NCI-H146 treated with DMSO at 0.1 percent for 48 hours (cell line): Measurements from ENCODE around the gene CYP2A6.
"Not testable (repeated sequence)": the region's sequence is repeated elsewhere in the genome, so short reads cannot be mapped to it uniquely, and the experiment has no call there.

Experiments used
- DNase-seq: peaks from one replicate; lab custom pipeline; 2025; ENCODE audit not compliant: unreplicated experiment; lab: John Stamatoyannopoulos, UW

Gene CYP2A6, protein sequence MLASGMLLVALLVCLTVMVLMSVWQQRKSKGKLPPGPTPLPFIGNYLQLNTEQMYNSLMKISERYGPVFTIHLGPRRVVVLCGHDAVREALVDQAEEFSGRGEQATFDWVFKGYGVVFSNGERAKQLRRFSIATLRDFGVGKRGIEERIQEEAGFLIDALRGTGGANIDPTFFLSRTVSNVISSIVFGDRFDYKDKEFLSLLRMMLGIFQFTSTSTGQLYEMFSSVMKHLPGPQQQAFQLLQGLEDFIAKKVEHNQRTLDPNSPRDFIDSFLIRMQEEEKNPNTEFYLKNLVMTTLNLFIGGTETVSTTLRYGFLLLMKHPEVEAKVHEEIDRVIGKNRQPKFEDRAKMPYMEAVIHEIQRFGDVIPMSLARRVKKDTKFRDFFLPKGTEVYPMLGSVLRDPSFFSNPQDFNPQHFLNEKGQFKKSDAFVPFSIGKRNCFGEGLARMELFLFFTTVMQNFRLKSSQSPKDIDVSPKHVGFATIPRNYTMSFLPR

DNA sequence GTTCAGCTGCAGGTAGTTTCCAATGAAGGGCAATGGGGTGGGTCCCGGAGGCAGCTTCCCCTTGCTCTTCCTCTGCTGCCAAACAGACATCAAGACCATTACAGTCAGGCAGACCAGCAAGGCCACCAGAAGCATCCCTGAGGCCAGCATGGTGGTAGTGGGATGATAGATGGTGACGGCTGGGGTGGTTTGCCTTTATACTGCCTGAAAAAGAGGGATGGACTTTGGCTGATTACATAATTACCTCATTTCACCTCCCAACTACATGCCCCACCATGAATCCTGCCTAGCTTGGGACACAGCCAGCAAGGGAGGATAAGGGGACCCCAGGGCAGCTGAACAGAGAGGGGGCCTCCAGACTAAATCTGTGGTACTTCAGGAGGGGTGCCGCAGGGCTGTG, at the start of gene CYP2A6:
TSS of gene CYP2A6 (minus strand) at position 171 of the 400 bp plus-strand sequence. CDS start at position 150, 21 bp downstream.
- not testable (repeated sequence) for DNase-seq

DNA sequence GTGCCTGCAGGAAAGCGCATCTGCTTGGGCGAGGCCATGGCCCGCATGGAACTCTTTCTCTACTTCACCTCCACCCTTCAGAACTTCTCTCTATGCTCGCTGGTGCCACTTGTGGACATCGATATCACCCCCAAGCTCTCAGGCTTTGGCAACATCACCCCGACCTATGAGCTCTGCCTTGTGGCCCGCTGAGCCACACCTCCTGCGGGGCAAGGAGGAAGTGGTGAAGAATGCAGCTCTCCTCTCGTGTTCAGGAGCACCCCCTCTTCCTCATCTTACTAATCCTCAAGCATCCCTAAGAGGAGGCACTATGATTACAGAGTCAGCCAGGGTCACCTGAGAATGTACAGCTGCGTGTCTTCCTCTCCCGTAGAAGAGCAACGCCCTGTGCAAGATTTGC, 49.7 kb upstream of the CYP2A6 start:
- DNase-seq: not testable (repeated sequence)

DNA sequence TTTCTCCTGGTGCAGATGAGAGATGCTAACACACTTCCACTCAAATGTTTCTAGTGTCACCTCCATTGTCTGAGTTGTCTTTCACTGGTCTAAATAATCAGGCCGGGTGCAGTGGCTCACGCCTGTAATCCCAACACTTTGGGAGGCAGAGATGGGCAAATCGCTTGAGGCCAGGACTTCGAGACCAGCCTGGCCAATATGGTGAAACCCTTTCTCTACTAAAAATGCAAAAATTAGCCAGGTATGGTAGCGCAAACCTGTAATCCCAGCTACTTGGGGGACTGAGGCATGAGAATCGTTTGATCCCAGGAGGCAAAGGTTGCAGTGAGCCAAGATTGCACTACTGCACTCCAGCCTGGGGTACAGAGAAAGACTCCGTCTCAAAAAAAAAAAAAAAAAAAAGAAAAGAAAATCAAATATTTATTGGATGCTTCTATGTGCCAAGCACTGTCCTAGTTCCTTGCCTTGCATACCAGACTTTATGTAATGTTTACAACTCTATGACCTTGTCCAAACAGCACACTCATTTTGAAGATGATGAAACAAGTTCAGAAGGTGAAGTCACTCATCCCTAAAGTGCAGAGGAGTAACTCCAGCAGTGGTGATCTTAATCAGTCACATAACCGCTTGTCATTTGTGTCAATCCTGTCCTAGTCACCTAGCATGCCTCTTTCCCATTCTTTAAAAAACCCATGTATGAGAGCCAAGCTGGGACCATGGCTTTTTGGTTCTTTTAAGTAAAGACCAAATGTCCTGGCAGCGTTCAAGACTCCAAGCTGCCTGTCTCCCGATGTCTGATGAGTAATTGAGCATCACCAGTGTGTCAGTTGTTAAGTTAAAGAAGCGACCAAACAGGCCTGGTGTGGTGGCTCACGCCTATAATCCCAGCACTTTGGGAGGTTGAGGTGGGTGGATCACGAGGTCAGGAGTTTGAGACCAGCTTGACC, 46.9 kb upstream of the CYP2A6 start:
- DNase-seq: not testable (repeated sequence)

DNA sequence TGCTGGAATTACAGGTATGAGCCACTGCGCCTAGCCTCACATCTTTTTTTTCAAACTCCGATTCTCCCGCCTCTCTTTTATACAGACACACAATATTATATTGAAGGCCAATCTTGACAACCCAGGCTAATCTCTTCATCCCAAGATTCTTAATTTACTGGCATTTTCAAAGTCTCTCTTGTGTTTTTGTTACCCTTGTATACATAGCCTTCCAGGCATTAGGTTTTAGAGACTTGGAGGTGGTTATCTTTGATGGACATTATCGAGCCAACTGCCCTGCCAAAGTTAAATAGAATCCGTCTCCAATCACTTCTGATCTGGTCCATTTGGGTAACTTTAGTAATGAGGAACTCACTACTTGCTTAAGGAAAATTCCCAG, 46.2 kb upstream of the CYP2A6 start:
- DNase-seq: no peak

DNA sequence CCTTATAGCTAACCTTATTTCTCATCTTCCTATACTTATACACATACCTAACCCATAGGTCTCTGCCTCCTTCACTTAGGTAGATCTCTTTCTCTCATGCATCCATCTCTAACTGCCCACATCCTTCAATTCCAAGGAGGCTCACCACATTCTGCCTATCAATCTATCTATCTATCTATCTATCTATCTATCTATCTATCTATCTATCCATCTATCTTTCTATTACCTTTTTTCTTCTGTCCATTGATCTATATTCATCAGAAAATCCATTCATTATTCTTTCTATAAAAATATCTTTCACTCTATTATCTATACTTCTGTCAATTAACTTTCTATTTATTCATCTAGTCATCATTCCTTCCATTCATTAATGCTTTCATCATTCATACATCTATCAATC, 42.9 kb upstream of the CYP2A6 start:
- DNase-seq: no peak

DNA sequence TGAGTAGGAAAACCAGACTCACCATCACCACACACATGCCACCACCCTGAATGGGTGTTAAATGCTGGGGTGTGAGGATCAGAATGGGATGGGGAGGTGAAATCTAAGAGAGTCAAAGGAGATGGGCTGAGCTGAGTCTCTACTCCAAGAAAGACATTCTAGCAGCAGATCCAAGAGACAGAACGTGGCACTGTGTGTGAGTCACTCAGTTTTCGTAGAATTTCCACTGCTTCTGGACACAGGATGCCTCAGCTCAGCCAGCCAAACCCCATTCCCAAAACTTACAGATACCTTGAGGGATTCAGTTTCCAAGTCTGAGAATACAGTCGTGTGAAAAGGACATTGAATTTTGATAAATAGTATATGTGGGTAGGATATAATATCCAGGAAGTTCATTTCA, 39.1 kb upstream of the CYP2A6 start:
- DNase-seq: no peak

DNA sequence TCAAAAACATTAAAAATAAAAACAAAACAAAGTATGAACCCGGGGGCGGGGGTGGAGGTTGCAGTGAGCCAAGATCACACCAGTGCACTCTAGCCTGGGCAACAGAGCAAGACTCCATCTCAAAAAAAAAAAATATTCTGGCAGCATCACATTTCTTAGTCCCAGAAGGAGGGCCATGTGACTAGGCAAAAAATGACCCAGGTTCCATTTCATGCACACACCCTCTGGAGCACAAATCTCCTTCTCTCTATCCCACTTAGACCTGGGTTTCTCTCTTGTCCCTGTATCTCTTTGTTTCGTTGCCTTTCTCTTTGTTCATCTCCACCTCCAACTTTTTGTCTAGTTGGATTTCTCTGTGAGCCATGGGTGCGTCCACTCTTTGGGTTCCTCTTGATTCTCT, 37.9 kb upstream of the CYP2A6 start:
- DNase-seq: no peak

DNA sequence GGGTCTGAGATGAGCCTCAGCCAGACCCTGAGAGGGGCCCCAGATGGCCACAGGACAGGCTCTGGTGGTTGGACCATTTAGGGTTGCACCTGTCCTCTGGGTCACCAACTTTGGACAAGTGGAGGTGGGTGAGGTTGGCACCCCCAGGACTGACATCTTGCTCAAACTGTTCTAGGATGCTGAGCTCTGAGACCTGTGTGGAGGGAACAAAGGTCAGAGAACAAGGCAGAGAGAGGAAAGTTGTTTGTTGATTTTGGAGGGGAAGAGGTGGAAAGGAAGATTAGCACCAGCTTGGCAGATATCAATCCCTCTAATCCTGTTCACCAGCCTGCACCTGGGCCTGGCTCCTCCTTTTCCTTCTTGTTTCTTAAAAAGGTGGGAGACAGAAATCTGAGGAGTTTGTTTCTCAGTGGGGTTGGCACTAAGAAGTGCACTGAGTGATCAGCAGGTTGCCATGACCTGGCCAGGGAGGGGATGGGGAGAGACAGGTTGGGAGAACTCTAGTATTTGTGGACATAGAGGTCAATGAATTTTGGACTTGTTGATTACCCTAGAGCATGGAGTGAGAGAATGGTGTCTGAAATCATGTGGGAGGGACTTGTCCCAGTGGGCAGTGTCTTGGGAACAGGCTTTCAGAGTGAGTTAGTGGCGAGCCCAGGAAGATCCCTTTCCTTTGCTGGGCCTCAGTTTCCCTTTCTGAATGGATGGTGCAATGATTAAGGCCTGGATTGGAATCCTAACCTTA, 34.1 kb upstream of the CYP2A6 start:
- DNase-seq: not testable (repeated sequence)

DNA sequence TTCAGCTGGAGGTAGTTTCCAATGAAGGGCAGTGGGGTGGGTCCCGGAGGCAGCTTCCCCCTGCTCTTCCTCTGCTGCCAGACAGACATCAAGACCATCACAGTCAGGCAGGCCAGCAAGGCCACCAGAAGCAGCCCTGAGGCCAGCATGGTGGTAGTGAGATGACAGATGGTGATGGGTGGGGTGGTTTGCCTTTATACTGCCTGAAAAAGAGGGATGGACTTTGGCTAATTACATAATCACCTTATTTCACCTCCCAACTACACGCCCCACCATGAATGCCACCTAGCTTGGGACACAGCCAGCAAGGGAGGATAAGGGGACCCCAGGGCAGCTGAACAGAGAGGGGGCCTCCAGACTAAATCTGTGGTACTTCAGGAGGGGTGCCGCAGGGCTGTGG, 31.8 kb upstream of the CYP2A6 start, which contains the start of gene CYP2A7:
TSS of gene CYP2A7 (minus strand) at position 170 of the 400 bp plus-strand sequence. CDS start at position 149, 21 bp downstream.
- DNase-seq: not testable (repeated sequence)

DNA sequence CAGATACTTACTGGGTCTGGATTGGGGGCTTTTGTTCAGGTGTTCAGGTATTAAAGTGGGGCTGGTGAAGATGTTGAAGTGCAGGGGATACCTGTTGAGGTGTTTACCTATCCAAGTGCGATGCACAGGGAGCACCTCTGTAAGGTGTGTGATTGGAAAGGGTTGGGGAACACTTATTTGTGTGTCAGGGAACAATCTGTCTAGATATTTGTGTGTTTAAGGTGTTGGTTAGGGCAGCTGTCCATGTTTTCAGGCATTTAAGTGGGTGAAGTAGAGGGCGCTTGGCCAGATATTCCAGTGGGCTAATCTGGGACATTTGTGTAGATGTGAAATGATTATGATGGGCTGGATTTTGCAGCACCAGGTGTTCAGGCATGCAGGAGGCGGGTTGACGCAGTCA, 29.1 kb upstream of the CYP2A6 start:
- DNase-seq: not testable (repeated sequence)

DNA sequence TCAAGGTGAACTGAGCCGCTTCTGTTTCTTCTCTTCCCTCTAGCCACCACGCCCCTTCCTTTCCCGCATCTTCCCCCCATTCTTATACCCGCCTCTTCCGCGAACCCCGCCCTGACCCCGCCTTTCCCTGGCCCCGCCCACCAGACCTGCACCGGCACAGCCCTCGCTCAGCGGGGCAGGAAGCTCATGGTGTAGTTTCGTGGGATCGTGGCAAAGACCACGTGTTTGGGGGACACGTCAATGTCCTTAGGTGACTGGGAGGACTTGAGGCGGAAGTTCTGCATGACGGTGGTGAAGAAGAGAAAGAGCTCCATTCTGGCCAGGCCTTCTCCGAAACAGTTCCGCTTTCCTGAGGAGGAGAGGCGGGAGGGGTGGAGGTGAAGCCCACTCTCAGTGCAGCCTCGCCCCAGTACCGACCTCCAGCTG, 25.3 kb upstream of the CYP2A6 start:
- not testable (repeated sequence) for DNase-seq

DNA sequence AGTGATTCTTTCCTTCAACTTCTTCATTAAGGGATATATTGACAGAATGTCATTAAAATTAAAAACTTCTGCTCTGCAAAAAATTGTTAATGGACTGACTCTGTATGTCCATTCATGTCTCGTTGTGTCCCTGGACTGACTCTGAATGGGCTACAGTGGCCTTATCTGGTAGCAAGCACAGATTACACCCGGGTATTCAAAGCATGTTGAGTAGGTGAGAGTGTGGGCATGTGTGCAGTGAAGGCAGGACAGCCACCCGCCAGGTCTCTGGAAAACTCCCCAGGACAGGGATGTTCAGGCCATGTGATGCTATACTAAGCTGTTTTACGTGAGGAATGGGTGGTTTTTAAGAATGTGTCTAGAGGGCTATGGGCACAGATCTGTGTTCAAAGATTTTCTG, 24.6 kb upstream of the CYP2A6 start:
- not testable (repeated sequence) for DNase-seq

DNA sequence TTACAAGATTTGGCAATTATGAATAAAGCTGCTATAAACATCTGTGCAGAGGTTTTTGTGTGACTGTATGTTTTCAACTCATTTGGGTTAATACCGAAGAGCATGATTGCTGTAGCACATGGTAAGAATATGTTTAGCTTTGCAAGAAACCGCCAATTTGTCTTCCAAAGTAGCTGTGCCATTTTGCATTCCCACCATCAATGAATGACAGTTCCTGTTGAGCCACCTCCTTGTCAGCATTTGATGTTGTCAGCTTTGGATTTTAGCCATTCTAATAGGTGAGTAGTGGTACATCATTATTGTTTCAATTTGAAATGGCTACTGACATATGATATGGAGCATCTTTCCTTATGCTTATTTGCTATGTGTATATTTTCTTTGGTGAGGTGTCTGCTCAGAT, 23.6 kb upstream of the CYP2A6 start:
- not testable (repeated sequence) for DNase-seq

DNA sequence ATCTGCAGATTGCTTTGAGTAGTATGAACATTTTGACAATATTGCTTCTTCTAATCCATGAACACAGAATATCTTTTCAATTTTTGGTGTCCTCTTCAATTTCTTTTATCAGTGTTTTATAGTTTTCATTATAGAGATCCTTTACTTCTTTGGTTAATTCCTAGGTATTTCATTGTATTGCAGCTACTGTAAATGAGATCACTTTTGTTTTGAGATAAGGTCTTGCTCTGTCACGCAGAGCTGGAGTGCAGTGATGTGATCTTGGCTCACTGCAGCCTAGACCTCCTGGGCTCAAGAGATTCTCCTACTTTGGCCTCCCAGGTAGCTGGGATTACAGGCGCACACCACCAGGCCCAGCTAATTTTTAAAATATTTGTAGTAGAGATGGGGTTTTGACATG, 22.0 kb upstream of the CYP2A6 start:
- no peak for DNase-seq

DNA sequence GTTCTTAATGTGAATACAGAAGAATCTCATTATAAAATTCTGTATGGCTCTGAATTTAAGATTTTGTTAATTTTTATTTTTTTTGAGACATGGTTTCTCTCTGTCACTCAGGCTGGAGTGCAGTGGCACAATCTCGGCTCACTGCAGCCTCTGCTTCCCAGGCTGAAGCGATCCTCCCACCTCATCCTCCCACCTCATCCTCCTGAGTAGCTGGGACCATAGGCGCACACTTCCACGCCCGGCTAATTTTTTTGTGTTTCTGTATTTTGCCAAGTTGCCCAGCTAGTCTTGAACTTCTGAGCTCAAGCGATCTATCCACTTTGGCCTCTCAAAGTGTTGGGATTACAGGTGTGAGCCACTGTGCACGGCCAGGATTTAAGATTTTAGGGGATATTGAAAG, 17.5 kb upstream of the CYP2A6 start:
- DNase-seq: no peak

DNA sequence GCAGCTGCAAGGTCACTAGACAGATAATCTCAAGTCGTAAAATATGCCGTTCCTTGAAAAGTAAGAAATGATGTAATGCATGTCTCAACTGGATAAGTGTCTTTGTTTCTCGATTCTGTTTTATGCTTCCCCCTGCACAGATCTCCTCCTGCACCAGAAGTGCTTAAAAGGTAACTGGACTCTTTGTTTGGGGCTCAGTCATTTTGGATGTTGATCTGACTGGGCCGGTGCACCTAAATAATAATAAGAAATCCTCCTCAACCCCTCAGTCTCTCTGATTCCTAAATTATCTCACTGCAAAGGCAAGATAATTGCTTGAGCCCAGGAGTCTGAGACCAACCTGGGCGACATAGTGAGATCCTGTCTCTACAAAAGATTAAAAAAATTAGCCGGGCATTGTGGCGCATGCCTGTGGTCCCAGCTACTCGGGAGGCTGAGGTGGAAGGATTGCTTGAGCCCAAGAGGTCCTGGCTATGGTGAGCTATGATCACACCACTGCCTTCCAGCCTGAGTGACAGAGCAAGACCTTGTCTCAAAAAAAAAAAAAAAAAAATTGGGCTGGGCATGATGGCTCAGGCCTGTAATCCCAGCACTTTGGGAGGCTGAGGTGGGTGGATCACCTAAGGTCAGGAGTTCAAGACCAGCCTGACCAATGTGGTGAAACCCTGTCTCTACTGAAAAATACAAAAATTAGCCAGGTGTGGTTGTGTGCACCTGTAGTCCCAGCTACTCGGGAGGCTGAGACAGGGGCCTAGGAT, 14.7 kb upstream of the CYP2A6 start:
- not testable (repeated sequence) for DNase-seq

DNA sequence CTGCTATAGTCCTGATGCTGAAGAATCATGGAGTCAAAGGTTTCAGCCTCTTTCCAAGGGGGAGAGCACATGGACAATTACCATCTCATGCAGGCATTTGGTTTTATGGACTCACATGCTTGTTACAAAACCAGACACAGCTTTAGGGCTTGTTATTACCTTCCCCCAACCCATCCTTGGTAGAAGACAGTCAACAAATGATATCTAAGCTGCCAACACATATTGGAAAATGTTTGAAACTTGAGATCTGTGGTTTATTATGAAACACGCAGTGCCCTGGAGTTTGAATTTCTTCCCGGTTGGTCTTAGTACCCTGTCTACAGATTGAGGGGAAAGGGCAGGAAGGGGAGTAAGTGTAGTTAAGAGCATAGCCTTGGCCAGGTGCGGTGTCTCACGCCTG, 12.5 kb upstream of the CYP2A6 start:
- no peak for DNase-seq

DNA sequence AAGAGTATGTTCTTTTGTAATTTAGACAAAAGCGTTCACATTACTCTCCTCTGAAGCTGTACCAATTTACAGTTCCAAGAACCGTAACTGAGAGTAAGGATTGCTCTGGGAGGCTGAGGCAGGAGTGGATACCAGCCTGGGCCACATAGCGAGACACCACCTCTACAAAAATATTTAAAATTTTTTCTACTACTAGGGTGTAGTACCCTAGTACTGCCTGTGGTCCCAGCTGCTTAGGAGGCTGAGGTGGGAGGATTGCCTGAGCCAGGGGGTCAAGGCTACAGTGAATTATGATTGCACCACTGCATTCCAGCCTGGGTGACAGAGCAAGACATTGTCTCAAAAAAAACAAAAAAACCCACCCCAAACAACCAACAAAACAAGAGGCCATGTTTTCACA, 12.1 kb upstream of the CYP2A6 start:
- DNase-seq: no peak

DNA sequence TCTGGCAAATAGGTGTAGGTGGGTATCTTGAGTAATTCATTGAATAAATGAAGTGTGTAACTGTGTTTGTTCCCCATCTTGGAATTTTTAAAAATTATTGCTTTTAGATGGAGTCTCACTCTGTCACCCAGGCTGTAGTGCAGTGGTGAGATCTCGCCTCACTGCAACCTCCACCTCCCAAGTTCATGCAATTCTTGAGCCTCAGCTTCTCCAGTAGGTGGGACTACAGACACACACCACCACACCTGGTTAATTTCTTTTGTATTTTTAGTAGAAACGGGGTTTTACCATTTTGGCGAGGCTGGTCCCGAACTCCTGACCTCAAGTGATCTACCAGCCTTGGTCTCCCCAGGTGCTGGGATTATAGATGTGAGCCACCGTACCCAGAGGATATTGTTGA, 7.9 kb upstream of the CYP2A6 start:
- no peak for DNase-seq
